Smooth muscle cell (in vitro differentiated cells): ENCODE data around the gene TOP3A. TPM values are rescaled to one million over a fixed set of nuclear protein-coding genes. Genes with fewer than 3 reads are reported as not detected.

Experiments used
- DNase-seq: peaks from one replicate; lab custom pipeline; 2025; ENCODE audit not compliant: unreplicated experiment; lab: John Stamatoyannopoulos, UW
- H2AFZ ChIP-seq: fragments of 200-600 bp; sonication (generic); 2 replicates; pipeline ENCODE4 v1.6.0; 2016; ENCODE audit warnings: antibody characterized with exemption, low read depth, mild to moderate bottlenecking
- H3F3A ChIP-seq: fragments of 200-600 bp; sonication (generic); 2 replicates; pipeline ENCODE4 v1.6.0; 2017; ENCODE audit warnings: antibody characterized with exemption, low read depth
- H3K27ac ChIP-seq: fragments of 200-600 bp; sonication (generic); 2 replicates; pipeline ENCODE4 v1.5.1; 2016; ENCODE audit warnings: low read depth, mild to moderate bottlenecking
- H3K27me3 ChIP-seq: fragments of 200-600 bp; sonication (generic); 2 replicates; pipeline ENCODE4 v1.6.1; 2016; ENCODE audit warnings: low read depth, mild to moderate bottlenecking
- H3K36me3 ChIP-seq: fragments of 200-600 bp; sonication (generic); 2 replicates; pipeline ENCODE4 v1.5.1; 2016; ENCODE audit warnings: low read depth
- H3K4me1 ChIP-seq: fragments of 200-600 bp; sonication (generic); 2 replicates; pipeline ENCODE4 v1.5.1; 2016; ENCODE audit warnings: low read depth
- H3K4me2 ChIP-seq: fragments of 200-600 bp; sonication (generic); 2 replicates; pipeline ENCODE4 v1.6.0; 2016; ENCODE audit warnings: mild to moderate bottlenecking
- H3K4me3 ChIP-seq: fragments of 200-600 bp; sonication (generic); 2 replicates; pipeline ENCODE4 v1.5.1; 2016; ENCODE audit warnings: mild to moderate bottlenecking
- H3K79me2 ChIP-seq: fragments of 200-600 bp; sonication (generic); 2 replicates; pipeline ENCODE4 v1.6.0; 2016; ENCODE audit warnings: low read depth, mild to moderate bottlenecking
- H3K9ac ChIP-seq: fragments of 200-600 bp; sonication (generic); 2 replicates; pipeline ENCODE4 v1.6.0; 2016; ENCODE audit warnings: low read depth
- H3K9me3 ChIP-seq: fragments of 200-600 bp; sonication (generic); replicated peaks from 2 replicates; pipeline ENCODE4 v1.5.1; 2016; ENCODE audit warnings: low read depth
- H4K20me1 ChIP-seq: fragments of 200-600 bp; sonication (generic); 2 replicates; pipeline ENCODE4 v1.6.0; 2016; ENCODE audit warnings: low read depth
- WGBS: methylation state at CpG from one replicate; pipeline ENCODE4 v1.1.7; 2016; ENCODE audit warnings: low lambda C conversion rate; 5-methylcytosine and 5-hydroxymethylcytosine counted together
- polyA plus RNA-seq: library from polyadenylated mRNA; unstranded; fragments of >200 nt; fragmentation: Nextera tagmentation; extraction: Ambion mirVana; gene quantifications from 2 replicates; pipeline ENCODE4 v1.2.1, GENCODE V29; 2016
- total RNA-seq: library from RNA; depleted of rRNA; stranded (reverse); fragments of >200 nt; gene quantifications from 2 replicates; pipeline ENCODE4 v1.2.3, GENCODE V29; 2014
- TF ChIP-seq, protein P1 (sequence below): fragments of 200-600 bp; sonication (generic); IDR thresholded peaks from 2 replicates; pipeline ENCODE4 v1.5.1; 2017; ENCODE audit warnings: borderline replicate concordance, mild to moderate bottlenecking, antibody characterized with exemption; ENCODE audit not compliant: insufficient read depth, poor library complexity, severe bottlenecking

Gene TOP3A
- total and polyA plus RNA-seq, 2 experiments from 2014 or later = 14.6 to 40.9 TPM

DNA sequence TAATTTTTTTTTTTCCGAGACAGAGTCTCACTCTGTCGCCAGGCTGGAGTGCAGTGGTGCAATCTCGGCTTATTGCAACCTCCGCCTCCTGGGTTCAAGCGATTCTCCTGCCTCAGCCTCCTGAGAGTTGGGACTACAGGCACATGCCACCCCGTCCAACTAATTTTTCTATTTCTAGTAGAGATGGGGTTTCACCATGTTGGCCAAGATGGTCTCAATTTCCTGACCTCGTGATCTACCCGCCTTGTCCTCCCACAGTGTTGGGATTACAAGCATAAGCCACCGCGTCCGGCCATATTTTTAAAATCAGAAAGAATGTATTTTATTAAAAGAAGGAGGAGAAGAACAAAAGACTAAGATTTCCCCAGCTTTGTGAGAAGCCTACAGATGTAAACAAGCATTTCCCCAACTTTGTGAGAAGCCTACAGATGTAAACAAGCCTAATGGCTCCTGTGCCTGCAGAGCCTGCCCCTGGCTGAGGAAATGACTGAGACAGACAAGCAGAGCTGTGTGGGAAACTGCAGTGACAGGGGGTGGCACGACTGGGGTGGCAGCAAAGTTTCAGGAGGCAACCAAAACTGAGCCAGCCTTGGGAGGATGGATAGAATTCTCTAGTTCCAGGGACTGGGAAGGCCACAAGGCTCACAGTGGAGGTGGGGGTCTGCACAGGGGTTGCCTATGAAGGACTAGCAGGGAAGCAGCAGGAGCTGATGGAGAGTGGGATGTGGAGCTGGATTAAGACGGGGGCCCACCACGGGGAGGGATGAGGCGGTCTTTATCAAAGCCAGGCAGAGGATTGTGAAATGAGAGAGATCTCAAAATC is 22.9 kb downstream of the TOP3A start:
- 77% methylated on average over 15 of the region's 15 CpGs for WGBS
- peaks cover 3% of the 10 kb centered on the region for H3K79me2 ChIP-seq
- no peak overlapping the region for H3K9ac ChIP-seq
- H3K27me3 ChIP-seq = no peaks in the 10 kb centered on the region
- H3K9me3 ChIP-seq = no peaks in the 10 kb centered on the region
- peak overlapping the region; percentile 9 for H3K27ac ChIP-seq
- H3K4me2 ChIP-seq = no peak overlapping the region
- H3K4me1 ChIP-seq = no peaks in the 10 kb centered on the region
- no peaks in the 10 kb centered on the region for H3F3A ChIP-seq
- no peaks in the 10 kb centered on the region for H4K20me1 ChIP-seq
- TF ChIP-seq, protein P1, sequence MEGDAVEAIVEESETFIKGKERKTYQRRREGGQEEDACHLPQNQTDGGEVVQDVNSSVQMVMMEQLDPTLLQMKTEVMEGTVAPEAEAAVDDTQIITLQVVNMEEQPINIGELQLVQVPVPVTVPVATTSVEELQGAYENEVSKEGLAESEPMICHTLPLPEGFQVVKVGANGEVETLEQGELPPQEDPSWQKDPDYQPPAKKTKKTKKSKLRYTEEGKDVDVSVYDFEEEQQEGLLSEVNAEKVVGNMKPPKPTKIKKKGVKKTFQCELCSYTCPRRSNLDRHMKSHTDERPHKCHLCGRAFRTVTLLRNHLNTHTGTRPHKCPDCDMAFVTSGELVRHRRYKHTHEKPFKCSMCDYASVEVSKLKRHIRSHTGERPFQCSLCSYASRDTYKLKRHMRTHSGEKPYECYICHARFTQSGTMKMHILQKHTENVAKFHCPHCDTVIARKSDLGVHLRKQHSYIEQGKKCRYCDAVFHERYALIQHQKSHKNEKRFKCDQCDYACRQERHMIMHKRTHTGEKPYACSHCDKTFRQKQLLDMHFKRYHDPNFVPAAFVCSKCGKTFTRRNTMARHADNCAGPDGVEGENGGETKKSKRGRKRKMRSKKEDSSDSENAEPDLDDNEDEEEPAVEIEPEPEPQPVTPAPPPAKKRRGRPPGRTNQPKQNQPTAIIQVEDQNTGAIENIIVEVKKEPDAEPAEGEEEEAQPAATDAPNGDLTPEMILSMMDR = no peak
- peaks cover 18% of the 10 kb centered on the region for H3K36me3 ChIP-seq
- no peak for DNase-seq
- H3K4me3 ChIP-seq = no peak overlapping the region
- H2AFZ ChIP-seq = no peak overlapping the region

- Histone ChIP-seq H3K79me2 (peaks cover 3% of the 10 kb centered on the region), H3K4me1 (no peaks in the 10 kb centered on the region), H3K9ac (no peak overlapping the region), H2AFZ (no peak overlapping the region), H3K4me3 (no peak overlapping the region), H3K27ac (no peak overlapping the region), H3K9me3 (no peaks in the 10 kb centered on the region), H4K20me1 (peaks cover 9% of the 10 kb centered on the region), H3F3A (no peaks in the 10 kb centered on the region), H3K27me3 (no peaks in the 10 kb centered on the region), H3K36me3 (peaks cover 13% of the 10 kb centered on the region), H3K4me2 (no peak overlapping the region)
- TF ChIP-seq, protein P1 = no peak
- 98% methylated on average over 11 of the region's 11 CpGs for WGBS
- no peak for DNase-seq
Observed at GRCh38 chr17:18285296-18285695, 29.5 kb downstream of the TOP3A start.

DNA sequence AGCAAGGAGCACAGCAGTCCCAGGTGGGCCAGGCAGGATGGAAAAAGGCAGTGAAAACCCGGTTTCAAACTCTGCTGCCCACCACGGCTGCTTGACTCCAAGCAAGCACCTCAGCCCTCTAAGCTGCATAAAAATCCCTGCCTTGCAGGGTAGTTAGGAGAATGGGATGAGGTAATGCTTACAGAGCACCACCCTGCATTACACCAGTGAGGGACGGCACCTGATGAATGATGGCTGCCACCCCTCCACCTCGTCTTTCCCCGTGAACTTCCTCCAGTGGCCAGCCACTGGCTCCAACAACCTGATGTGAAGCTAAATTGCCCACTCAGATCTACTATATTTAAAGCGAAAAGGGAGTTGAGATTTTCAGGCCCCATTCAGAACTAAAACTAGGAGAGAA is 33.0 kb downstream of the TOP3A start:
- H4K20me1 ChIP-seq = peaks cover 9% of the 10 kb centered on the region
- no peak for DNase-seq
- H3K27me3 ChIP-seq = no peaks in the 10 kb centered on the region
- no peaks in the 10 kb centered on the region for H3K79me2 ChIP-seq
- no peak overlapping the region for H2AFZ ChIP-seq
- H3K4me3 ChIP-seq = no peak overlapping the region
- H3F3A ChIP-seq = peaks cover 3% of the 10 kb centered on the region
- 96% methylated on average over 6 of the region's 6 CpGs for WGBS
- H3K9ac ChIP-seq = no peak overlapping the region
- H3K4me2 ChIP-seq = no peak overlapping the region
- H3K9me3 ChIP-seq = no peaks in the 10 kb centered on the region
- TF ChIP-seq, protein P1 = no peak
- H3K36me3 ChIP-seq = peaks cover 4% of the 10 kb centered on the region
- H3K4me1 ChIP-seq = no peaks in the 10 kb centered on the region
- H3K27ac ChIP-seq = no peak overlapping the region

GRCh38 chr17:18280766-18281371 is 33.9 kb downstream of the TOP3A start:
- Histone ChIP-seq H3K9ac (no peak overlapping the region), H3K4me2 (no peak overlapping the region), H3K4me3 (no peak overlapping the region), H3K27ac (no peak overlapping the region), H3K9me3 (no peaks in the 10 kb centered on the region), H3K4me1 (no peaks in the 10 kb centered on the region), H3K36me3 (peaks cover 4% of the 10 kb centered on the region), H2AFZ (no peak overlapping the region), H3K79me2 (no peaks in the 10 kb centered on the region), H3F3A (peaks cover 3% of the 10 kb centered on the region), H3K27me3 (no peaks in the 10 kb centered on the region), H4K20me1 (peaks cover 9% of the 10 kb centered on the region)
- TF ChIP-seq, protein P1 = no peak
- DNase-seq = no peak
- 72% methylated on average over 5 of the region's 5 CpGs for WGBS
